ENCODE results near the gene FKBP5.
"Not testable (repeated sequence)": the region's sequence is repeated elsewhere in the genome, so short reads cannot be mapped to it uniquely, and the experiment has no call there.

Gene FKBP5

DNA sequence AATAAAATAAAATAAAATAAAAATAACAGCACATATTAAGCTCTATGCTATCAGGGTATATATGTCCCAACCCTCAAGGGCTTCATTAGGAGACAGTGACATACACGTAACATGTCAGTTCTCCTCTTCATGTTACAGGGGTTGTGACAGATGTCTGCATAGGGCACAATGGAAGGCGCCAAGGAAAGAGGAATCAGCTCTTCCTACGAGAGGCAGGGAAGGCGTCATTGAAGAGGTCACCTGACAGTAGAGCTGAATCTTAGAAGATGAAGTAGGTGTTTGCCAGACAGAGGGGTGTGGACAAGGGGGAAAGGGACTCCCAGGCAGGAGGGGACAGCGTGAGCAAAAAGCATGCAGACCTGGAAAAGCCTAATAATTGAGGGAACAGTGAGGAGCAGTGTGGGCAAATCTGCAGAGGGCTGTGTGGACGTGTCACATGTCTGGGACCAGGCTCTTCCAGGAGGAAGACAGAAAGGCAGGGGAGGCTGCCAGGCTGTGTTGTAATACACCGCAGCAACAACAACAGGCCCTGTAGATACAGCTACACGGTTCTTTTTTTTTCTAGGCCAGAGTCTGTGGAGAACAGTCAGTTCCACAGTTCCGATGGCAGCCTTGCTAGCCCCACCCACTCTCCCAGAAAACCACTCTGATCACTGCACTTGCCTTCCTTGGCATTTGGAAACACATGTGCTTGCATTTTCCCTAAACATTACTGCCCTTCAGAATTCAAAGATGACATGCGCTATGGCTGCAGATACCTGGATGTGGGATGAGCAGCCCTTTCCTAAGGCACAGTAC, 2.5 kb upstream of the FKBP5 start:
- DNase-seq (ENCODE audit: low read depth in 2 of 2, low spot score in 1 of 2): no peak

DNA sequence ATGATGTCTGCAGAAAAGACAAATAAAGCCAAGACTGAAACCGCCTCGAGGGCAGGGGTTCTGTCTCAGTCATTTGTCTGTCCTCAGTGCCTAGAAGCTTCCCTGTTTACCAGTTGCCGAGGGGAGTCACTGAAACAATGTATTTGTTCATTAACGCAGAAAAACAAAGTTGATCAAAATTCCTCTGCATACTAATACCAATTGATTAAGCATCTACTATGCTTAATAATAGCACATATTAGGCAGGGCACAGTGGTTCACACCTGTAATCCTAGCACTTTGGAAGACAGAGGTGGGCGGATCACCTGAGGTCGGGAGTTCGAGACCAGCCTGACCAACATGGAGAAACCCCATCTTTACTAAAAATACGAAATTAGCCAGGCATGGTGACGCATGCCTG, 1.8 kb upstream of the FKBP5 start:
- DNase-seq (ENCODE audit: low read depth in 2 of 2, low spot score in 1 of 2): no peak

DNA sequence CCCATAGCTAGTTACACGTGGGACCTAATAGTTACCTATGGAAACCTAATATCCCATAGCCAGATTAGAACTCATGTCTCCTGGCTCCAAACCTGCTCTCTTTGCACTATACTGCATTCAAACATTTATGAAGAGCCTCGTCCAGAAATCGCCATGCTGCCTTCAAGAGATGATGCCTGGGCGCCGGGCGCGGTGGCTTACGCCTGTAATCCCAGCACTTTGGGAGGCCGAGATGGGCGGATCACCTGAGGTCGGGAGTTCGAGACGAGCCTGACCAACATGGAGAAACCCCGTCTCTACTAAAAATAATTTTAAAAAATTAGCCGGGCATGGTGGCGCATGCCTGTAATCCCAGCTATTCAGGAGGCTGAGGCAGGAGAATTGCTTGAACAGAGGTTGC, 1.3 kb upstream of the FKBP5 start:
- DNase-seq (ENCODE audit: low read depth in 2 of 2, low spot score in 1 of 2): not testable (repeated sequence)

DNA sequence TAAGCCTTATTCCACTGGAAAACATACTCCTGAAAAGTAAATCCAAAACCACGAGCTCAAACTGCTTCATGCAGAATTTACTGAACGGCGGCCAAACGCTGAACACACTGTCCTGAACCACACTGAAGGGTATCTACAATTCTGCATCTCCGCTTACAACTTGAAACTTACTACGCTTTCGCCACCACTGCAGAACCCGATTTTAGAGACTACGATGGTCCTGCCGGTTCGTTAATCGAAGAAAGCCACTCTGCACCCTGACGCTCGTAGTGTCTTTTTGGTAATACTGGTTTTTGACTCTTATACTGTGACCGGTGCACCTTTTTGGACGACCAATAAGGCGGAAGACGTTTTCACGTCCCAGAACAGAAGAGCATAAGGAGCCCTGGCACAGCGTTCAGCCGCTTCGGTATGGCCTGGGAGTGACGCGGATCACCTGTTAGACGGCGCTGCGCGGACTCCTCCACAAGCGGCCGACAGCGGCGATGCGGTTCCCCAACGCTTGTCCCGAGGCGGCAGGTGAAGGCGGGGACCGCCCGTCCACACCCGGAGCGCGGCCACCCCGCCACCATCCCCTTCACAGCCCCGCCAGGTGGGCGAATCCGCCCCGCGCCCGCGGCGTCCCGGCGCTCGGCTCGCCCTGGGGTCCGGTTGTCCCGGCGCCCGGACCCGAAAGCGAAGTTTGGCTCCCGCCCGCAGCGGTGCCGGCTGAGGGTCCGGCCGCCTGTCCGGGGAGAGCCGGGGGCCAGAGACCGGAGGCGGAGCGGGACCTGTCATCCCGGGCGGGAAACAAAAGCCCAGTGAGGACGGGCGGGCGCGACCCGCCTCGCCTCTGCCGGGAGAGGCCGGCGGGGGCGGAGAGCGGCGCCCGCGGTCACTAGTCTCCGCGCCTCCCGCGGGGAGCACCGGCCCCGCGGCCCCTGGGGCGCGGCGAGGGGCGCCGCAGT, 784 bp downstream of the FKBP5 start:
- DNase-seq (ENCODE audit: low read depth in 2 of 2, low spot score in 1 of 2): peak in 1 of 2 donors; percentile 29

DNA sequence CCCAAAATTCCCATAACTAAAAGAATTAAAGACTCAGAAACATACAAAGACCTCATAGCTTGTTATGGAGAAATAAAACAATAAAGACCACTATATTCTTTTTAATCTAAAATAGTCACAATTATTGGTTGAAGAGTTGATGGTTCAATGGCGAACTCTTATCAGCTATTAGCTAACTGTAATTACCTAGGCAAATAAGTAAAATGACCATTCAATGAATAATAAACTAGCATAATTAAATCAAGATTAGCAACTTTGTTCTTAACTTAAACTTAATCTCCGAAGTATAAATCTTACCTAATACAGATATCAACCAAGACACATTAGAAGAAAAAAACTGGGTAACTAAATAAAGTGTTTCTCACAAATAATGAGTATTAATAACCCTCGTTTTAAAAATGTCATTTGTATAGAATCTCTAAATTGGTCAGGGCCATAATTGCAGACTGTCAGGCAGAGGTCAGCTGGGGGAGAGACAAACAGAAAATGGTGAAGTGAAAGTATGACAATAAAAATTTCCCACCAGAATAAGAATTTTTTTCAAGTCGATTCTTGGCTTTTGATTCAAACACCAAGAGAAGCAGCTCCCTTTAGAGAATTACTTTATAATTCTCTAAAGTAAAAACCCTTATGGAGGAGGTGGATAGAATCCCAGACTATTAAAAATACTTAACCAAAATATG, 1.7 kb downstream of the FKBP5 start:
- DNase-seq (ENCODE audit: low read depth in 2 of 2, low spot score in 1 of 2): no peak

DNA sequence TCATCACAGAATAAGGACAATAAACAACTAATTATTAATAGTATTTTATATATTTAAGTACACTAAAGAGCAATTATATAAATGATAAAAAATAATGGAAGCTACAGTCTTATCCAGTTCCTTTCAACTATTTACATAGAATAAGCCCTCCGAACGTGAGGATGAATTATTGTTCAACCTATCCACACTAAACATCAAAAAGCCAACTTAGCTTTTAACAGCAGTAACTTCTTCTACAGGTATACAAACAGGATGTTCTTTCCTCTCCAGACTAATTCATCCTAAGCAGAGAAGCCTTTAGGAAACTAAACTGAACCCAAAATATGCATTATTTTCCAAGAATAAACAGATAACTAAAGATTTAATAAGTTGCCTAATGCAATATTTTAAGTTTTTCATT, 2.3 kb downstream of the FKBP5 start:
- DNase-seq (ENCODE audit: low read depth in 2 of 2, low spot score in 1 of 2): no peak

DNA sequence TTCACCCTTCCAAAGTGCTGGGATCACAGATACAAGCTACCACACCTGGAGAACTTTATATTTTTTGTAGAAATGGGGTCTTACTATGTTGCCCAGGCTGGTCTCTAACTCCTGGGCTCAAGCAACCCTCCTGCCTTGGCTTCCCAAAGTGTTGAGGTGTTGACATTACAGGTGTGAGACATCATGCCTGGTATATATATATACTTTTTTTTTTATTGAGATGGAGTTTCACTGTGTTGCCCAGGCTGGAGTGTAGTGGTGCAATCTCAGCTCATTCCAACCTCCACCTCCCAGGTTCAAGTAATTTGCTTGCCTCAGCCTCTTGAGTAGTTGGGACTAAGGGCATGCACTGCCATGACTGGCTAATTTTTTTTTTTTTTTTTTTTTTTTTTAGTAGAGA, 5.4 kb downstream of the FKBP5 start:
- DNase-seq (ENCODE audit: low read depth in 2 of 2, low spot score in 1 of 2): no peak

DNA sequence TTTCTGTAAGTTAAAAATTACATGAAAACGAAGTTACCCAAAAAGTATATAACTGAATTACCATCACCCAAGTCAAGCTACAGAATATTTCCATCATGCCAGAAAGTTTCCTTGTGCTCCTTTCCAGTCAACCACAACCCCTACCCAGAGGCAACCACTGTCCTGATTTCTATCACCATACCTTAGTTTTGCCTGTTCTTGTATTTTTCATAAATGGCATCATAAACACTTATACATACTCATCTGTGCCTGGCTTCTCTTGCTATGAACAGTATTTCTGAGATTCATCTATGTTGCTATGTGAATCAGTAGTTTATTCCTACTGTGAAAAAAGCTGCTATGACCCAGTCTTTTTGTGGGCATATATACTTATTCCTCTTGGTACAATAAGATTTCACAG, 7.4 kb downstream of the FKBP5 start:
- no peak for DNase-seq (ENCODE audit: low read depth in 2 of 2, low spot score in 1 of 2)

DNA sequence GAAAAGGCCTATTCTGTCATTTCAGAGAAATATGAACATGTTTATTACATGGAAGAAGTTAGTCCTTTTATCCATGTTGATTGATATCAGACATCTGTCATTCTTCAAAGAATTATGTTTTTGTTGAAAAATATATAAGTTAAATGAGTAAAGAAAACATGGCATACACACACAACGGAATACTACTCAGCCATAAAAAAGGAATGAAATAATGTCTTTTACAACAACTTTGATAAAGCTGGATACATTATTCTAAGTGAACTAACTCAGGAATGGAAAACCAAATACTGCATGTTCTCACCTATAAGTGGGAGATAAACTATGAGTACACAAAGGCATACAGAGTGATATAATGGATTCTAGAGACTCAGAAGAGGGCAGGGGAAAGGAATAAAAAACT, 9.3 kb downstream of the FKBP5 start:
- DNase-seq (ENCODE audit: low read depth in 2 of 2, low spot score in 1 of 2): no peak

DNA sequence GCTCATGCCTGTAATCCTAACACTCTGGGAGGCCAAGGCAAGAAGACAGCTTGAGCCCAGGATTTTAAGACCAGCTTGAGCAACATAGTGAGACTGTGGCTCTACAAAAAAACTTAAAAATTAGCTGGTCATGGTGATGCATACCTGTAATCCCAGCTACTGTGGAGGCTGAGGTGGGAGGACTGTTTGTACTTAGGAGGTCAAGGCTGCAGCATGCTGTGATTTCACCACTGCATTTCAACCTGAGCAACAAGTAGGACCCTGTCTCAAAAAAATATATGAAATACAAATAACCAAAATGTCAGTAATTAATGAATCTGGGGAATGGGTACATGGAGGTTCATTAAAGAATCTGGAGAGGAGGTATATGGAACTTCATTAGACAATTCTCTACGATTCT, 9.9 kb downstream of the FKBP5 start:
- DNase-seq (ENCODE audit: low read depth in 2 of 2, low spot score in 1 of 2): no peak

DNA sequence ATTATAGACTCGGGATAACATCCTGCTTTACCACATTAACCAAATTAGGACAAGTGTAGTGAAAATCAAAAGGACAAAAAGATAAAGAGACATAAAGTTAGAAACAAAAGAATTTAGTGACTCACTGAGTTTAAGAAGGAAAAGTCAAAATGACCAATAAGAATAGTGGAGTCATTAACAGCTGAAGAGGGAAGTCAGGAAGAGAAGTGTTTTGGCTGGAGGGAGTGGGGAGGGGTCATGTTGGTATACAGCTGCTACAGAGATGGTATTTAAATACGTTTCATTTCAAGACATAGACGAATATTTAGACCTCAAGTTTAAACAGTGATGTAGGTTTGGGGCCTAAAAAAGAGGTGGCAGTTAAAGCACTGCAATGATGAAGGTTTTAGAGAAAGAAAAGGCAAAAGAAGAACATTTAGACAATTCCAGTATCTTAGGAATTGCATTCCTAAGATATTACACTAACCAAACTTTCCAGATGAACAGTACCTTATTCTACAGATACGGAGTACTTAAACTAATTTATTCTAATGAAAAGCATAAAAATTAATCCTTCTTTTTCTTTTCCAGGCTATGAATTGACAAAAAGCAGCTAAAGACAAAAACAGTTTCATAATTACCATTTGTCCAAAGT, 10.6 kb downstream of the FKBP5 start:
- DNase-seq (ENCODE audit: low read depth in 2 of 2, low spot score in 1 of 2): no peak

DNA sequence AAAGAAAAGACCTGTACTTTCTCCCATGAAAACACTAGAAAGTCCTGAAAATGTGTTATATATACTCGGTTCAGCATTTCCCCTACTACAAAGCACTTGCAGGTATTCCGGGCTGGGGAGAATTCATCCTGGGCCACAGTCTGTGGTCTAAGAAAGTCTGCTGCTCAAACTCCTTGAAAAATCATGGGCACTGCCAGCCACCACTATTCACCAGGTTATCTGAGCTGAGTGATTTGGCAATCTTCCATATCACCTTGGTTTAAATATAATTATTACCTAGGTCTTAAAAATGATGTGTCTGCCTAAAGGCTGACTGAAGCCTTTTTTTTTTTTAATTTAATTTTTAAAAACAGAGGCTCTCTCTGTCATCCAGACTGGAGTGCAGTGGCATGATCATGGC, 11.3 kb downstream of the FKBP5 start:
- no peak for DNase-seq (ENCODE audit: low read depth in 2 of 2, low spot score in 1 of 2)

DNA sequence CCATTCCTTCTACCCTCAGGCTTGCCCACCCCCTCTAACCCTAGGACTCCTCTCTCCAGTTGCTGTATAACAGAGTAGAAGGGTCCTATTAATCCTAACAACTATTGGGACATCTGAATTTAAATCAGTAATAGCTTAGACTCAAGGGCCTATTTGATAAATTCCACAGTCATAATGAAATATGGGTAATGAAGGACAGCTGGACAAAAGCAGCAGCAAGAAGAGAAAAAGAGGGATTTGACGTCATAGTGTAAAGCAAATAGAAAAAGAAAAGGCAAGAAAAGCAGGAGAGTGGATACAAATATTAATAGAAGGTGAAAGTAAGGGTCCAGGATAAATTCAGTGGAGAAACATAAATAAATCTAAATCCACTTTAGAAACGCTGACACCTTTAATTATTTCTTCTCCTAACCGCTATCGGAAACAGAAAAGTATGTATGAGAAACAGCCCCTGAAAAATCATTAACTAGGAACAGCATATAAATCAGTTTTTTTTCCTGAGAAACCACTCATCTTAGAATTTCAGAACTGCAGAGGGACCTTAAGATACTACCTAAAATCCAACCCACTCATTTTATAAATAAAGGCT, 12.8 kb downstream of the FKBP5 start:
- DNase-seq (ENCODE audit: low read depth in 2 of 2, low spot score in 1 of 2): no peak

DNA sequence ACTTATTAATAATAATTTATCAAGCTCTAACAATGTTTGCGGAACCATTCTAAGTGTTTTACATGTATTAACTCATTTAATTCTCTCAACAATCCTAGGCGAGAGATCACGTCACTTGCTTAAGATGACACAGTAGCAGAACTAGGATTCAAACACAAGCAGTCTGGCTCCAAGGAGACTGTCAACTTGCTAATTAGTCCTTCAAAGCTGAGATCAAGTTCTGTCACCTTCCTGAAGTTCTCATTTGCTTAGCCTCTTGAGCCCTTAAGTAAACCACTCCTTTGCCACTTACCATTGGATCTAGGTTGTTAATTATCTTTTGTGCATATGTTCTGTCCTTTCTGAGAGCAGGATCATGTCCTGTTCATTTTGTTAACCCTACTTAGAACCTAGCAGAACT, 14.1 kb downstream of the FKBP5 start:
- DNase-seq (ENCODE audit: low read depth in 2 of 2, low spot score in 1 of 2): no peak

DNA sequence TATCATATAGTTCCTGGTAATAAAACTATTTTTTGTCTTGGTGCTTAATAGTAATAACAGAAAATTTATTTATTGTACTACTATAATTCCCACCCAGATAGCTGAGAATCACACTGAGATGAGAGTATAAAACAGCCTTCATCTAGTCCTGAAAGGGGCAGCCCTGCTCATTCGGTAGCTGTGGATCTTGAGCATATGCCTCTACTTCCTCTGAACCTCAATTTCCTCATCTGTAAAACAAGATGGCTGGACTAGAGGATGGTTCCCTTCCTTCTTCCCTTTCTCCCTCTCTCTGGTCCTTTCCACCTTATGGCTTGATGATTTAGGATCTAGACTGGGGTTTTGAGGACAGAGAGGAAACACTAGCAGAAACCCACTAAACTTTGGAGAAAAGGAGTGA, 15.0 kb downstream of the FKBP5 start:
- DNase-seq (ENCODE audit: low read depth in 2 of 2, low spot score in 1 of 2): no peak

DNA sequence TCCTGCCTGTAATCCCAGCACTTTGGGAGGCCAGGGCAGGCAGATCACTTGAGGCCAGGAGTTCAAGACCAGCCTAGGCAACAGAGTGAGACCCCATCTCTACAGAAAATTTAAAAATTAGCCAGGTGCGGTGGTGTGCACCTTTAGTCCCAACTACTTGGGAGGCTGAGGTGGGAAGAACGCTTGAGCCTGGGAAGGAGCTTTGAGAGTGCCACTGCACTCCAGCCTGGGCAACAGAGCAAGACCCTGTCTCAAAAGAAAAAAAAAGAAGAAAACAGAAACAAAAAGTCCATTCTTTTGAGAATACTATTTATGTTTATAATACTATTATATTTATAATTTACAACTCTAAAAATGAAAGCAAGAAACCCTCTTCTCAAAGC, 15.4 kb downstream of the FKBP5 start:
- not testable (repeated sequence) for DNase-seq (ENCODE audit: low read depth in 2 of 2, low spot score in 1 of 2)

DNA sequence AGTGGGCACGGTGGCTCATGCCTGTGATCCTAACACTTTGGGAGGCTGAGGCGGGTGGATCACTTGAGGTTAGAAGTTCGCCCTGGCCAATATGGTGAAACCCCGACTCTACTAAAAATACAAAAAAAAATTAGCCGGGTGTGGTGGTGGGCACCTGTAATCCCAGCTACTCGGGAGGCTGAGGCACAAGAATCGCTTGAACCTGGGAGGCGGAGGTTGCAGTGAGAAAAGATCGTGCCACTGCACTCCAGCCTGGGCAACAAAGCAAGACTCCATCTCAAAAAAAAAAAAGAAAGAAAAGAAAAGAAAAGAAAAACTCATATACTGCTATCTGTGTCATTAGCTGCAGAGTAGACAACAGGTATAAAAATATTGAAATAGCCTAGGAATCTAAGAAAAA, 18.3 kb downstream of the FKBP5 start:
- DNase-seq (ENCODE audit: low read depth in 2 of 2, low spot score in 1 of 2): not testable (repeated sequence)

DNA sequence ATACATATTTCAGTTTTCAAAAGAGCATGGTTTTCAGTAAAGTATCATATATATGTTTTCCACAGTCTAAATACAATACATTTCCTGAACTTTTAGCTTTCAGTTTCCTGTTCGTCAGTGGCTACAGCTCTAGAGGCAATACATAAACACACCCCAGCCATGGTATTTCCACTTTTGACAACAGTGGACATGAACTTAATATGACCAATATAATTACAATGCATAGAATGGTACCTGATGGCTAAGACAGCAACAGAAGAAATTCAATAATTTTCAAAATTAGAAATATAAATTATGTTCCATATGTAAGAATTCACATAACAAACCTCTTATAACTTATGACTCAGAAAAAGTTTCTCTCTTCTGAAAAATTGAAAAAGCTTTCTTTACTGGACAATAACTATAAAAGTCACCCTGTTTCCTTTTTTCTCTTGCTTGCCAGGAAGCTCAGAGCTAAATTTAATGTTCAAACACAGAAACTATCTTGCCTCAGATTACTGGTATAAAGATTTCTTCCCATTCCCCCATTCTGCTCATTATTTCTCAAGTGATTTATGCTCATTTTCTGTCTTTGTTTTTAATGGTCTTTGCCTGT, 19.2 kb downstream of the FKBP5 start:
- no peak for DNase-seq (ENCODE audit: low read depth in 2 of 2, low spot score in 1 of 2)

DNA sequence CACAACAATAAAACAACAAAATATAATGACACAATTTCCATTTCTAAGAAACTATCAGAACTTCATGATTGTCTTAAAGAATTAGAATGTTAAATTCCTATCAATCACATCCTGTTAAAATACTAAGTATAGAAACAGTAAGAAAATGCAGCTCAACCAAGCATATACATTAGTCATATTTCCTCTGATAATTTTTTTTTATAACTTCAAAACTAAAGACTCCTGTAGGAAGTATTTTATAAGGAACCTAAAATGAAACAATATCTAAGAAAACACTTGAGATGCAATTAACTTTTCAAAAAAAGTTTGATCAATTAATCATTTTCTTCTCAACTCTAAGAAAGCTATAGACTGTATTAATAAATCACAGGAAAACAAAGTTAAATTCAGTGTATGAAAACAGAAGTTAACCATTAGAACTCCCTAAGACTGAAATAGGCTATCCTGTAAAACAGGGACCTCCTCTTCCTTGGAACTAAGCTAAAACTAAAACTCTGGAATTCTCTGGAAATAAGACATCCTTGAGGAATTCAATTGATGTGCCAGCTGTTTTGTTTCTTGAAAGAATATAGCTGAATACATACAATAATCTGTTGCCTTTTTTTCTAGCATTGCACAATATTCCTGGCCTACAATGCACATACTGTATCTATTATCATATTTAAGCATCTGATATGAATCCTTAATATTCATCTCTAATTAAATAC, 19.8 kb downstream of the FKBP5 start:
- DNase-seq (ENCODE audit: low read depth in 2 of 2, low spot score in 1 of 2): no peak

DNA sequence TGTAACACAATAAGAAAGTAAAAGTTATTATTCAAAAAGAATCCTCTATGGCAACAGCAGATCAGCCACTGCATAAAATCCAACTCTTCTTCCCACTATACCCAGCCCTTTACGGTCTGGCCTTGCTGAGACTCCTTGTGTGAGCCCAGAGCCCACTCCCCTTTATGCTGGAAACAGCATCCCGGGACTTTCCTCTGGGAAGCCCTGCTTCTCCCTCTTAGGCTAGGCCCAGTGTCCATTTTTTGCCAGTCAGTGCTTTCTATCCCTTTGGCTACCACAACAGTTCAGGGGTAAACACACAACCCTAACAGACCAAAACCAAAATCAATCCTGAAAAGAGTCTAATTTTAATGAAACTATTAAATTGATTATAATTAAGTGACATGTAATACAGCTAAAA, 20.6 kb downstream of the FKBP5 start:
- no peak for DNase-seq (ENCODE audit: low read depth in 2 of 2, low spot score in 1 of 2)
